ENCODE data around the gene ENPEP. TPM values are rescaled to one million over a fixed set of nuclear protein-coding genes. Genes with fewer than 3 reads are reported as not detected.
"Not testable (repeated sequence)": the region's sequence is repeated elsewhere in the genome, so short reads cannot be mapped to it uniquely, and the experiment has no call there.

ENPEP gene
- total RNA-seq, 4 donors from 2014 or later, result 3.7 to 6.3 (median 4.2) TPM

GRCh38 chr4:110485452-110485851 lies 9.5 kb downstream of the ENPEP start:
- peaks cover 0 to 6% (median 0%) of the 10 kb centered on the region in 4 donors for H3K4me1 ChIP-seq
- no peaks in the 10 kb centered on the region for H3K9me3 ChIP-seq
- no peak overlapping the region for H3K4me3 ChIP-seq
- TF ChIP-seq POLR2A (IDR thresholded peaks at IDR 0.05), result no peak
- TF ChIP-seq CTCF (IDR thresholded peaks at IDR 0.05), result no peak
- no peak for TF ChIP-seq EP300 (IDR thresholded peaks at IDR 0.05)
- no peak for DNase-seq (ENCODE audit: low spot score in 2 of 2)
- H3K27me3 ChIP-seq, result no peaks in the 10 kb centered on the region
- H3K27ac ChIP-seq, result no peak overlapping the region
- H3K36me3 ChIP-seq, result no peaks in the 10 kb centered on the region
- WGBS, 2 donors, result 29 to 51% methylated on average over 1 of the region's 1 CpG

GRCh38 chr4:110486256-110486655 lies 10.3 kb downstream of the ENPEP start:
- WGBS, 2 donors, result 64 to 70% methylated on average over 4 of the region's 4 CpGs

GRCh38 chr4:110486850-110487249 lies 10.9 kb downstream of the ENPEP start:
- DNase-seq (ENCODE audit: low spot score in 2 of 2); H3K9me3 ChIP-seq; H3K36me3 ChIP-seq; H3K4me3 ChIP-seq; H3K4me1 ChIP-seq; H3K27me3 ChIP-seq; H3K27ac ChIP-seq: not testable (repeated sequence)
- 84 to 90% methylated on average over 4 of the region's 4 CpGs for WGBS, 2 donors

More at GRCh38 chr4:110486256-110486655, 10.3 kb downstream of the ENPEP start:
- Histone ChIP-seq H3K4me3 (no peak overlapping the region), H3K9me3 (no peaks in the 10 kb centered on the region), H3K4me1 (no peaks in the 10 kb centered on the region), H3K27me3 (no peaks in the 10 kb centered on the region), H3K27ac (no peak overlapping the region), H3K36me3 (no peaks in the 10 kb centered on the region)
- TF ChIP-seq EP300 (IDR thresholded peaks at IDR 0.05) (no peak), POLR2A (IDR thresholded peaks at IDR 0.05) (no peak), CTCF (IDR thresholded peaks at IDR 0.05) (no peak)
- DNase-seq (ENCODE audit: low spot score in 2 of 2), result no peak

- Histone ChIP-seq H3K9me3 (no peaks in the 10 kb centered on the region), H3K36me3 (no peaks in the 10 kb centered on the region), H3K27me3 (no peaks in the 10 kb centered on the region), H3K4me1 (no peaks in the 10 kb centered on the region), H3K27ac (no peak overlapping the region), H3K4me3 (no peak overlapping the region)
- no peak for DNase-seq (ENCODE audit: low spot score in 2 of 2)
- TF ChIP-seq POLR2A (IDR thresholded peaks at IDR 0.05) (no peak), EP300 (IDR thresholded peaks at IDR 0.05) (no peak), CTCF (IDR thresholded peaks at IDR 0.05) (no peak)
Measured at GRCh38 chr4:110487873-110488272, 11.9 kb downstream of the ENPEP start.

- no peaks in the 10 kb centered on the region for H3K36me3 ChIP-seq
- no peak for DNase-seq (ENCODE audit: low spot score in 2 of 2)
- H3K4me1 ChIP-seq, result no peaks in the 10 kb centered on the region
- TF ChIP-seq EP300 (IDR thresholded peaks at IDR 0.05) (no peak), POLR2A (IDR thresholded peaks at IDR 0.05) (no peak), CTCF (IDR thresholded peaks at IDR 0.05) (no peak)
- no peak overlapping the region for H3K4me3 ChIP-seq
- H3K27me3 ChIP-seq, result no peaks in the 10 kb centered on the region
- 80 to 84% methylated on average over 6 of the region's 6 CpGs for WGBS, 2 donors
- H3K27ac ChIP-seq, result no peak overlapping the region
- no peaks in the 10 kb centered on the region for H3K9me3 ChIP-seq
Measured at GRCh38 chr4:110489901-110490508, 14.1 kb downstream of the ENPEP start.

GRCh38 chr4:110492522-110492921 lies 16.6 kb downstream of the ENPEP start:
- H3K27ac ChIP-seq, result no peak overlapping the region
- TF ChIP-seq POLR2A (IDR thresholded peaks at IDR 0.05), result no peak
- no peak for TF ChIP-seq EP300 (IDR thresholded peaks at IDR 0.05)
- no peak for TF ChIP-seq CTCF (IDR thresholded peaks at IDR 0.05)
- H3K27me3 ChIP-seq, result no peaks in the 10 kb centered on the region
- H3K4me1 ChIP-seq, result no peaks in the 10 kb centered on the region
- 78 to 83% methylated on average over 5 of the region's 5 CpGs for WGBS, 2 donors
- H3K4me3 ChIP-seq, result no peak overlapping the region
- DNase-seq (ENCODE audit: low spot score in 2 of 2), result no peak
- H3K36me3 ChIP-seq, result no peaks in the 10 kb centered on the region
- no peaks in the 10 kb centered on the region for H3K9me3 ChIP-seq

All from tibial nerve (tissue), 4 donors.